Neuronal stem cell (in vitro differentiated cells): ENCODE data around the gene B9D1.
A peak's percentile ranks its signal among the peaks of the same experiment; 100 is the strongest.

Experiments
- DNase-seq: peaks from one replicate; pipeline ENCODE4 v3.0.0-alpha.2; 2013; ENCODE audit warnings: low spot score
- H2AFZ ChIP-seq: one replicate; pipeline ENCODE4 v1.6.1; 2013; ENCODE audit warnings: mild to moderate bottlenecking, low read length, inconsistent platforms
- H2AK5ac ChIP-seq: 2 replicates; pipeline ENCODE4 v1.6.1; 2013; ENCODE audit warnings: low read depth, mild to moderate bottlenecking, inconsistent platforms, low read length, moderate library complexity, mixed read lengths
- H2BK120ac ChIP-seq: 2 replicates; pipeline ENCODE4 v1.6.1; 2013; ENCODE audit warnings: low read depth, mild to moderate bottlenecking, inconsistent platforms, low read length, moderate library complexity, mixed read lengths
- H2BK12ac ChIP-seq: one replicate; pipeline ENCODE4 v1.6.1; 2013; ENCODE audit warnings: low read length, inconsistent platforms
- H2BK15ac ChIP-seq: 2 replicates; pipeline ENCODE4 v1.6.1; 2013; ENCODE audit warnings: mild to moderate bottlenecking, low read length, inconsistent platforms, mixed read lengths
- H2BK5ac ChIP-seq: one replicate; pipeline ENCODE4 v1.6.1; 2013; ENCODE audit warnings: inconsistent platforms, mild to moderate bottlenecking, low read length, moderate library complexity
- H3K14ac ChIP-seq: one replicate; pipeline ENCODE4 v1.6.1; 2013; ENCODE audit warnings: low read length, inconsistent platforms
- H3K18ac ChIP-seq: 2 replicates; pipeline ENCODE4 v1.6.1; 2013; ENCODE audit warnings: low read length, inconsistent platforms
- H3K23ac ChIP-seq: 2 replicates; pipeline ENCODE4 v1.6.1; 2013; ENCODE audit warnings: low read depth, mild to moderate bottlenecking, mixed read lengths, low read length, inconsistent platforms; ENCODE audit not compliant: poor library complexity
- H3K27ac ChIP-seq: replicated peaks from 3 replicates; pipeline ENCODE4 v1.5.1; 2013; ENCODE audit warnings: low read length, inconsistent platforms
- H3K27me3 ChIP-seq, 3 experiments: 2 replicates each; pipeline ENCODE4 v1.6.1; 2013; ENCODE audit warnings: low read length in 3 of 3, mild to moderate bottlenecking in 2 of 3, inconsistent platforms in 1 of 3, low read depth in 1 of 3, mixed read lengths in 1 of 3, moderate library complexity in 1 of 3; ENCODE audit not compliant: control insufficient read depth in 3 of 3, insufficient read depth in 3 of 3
- H3K36me3 ChIP-seq, 2 donors: replicated peaks in 1 of 2; 2 replicates each; pipeline ENCODE4 v1.6.1; 2013; ENCODE audit warnings: low read length in 2 of 2; ENCODE audit not compliant: control insufficient read depth in 2 of 2, insufficient read depth in 2 of 2
- H3K4ac ChIP-seq: 2 replicates; pipeline ENCODE4 v1.6.1; 2013; ENCODE audit warnings: inconsistent platforms, mild to moderate bottlenecking, low read length, moderate library complexity
- H3K4me1 ChIP-seq, 2 donors: 1 replicate in 1 of 2; 2 replicates in 1 of 2; pipeline ENCODE4 v1.6.1; 2013; ENCODE audit warnings: low read length in 2 of 2, low read depth in 1 of 2; ENCODE audit not compliant: control insufficient read depth in 2 of 2, insufficient read depth in 1 of 2
- H3K4me2 ChIP-seq: one replicate; pipeline ENCODE4 v1.6.1; 2013; ENCODE audit warnings: mild to moderate bottlenecking, low read length, inconsistent platforms; ENCODE audit not compliant: insufficient read depth, poor library complexity, severe bottlenecking
- H3K4me3 ChIP-seq, 2 donors: 2 replicates each; pipeline ENCODE4 v1.5.1; 2013; ENCODE audit warnings: low read length in 2 of 2, mild to moderate bottlenecking in 2 of 2, inconsistent platforms in 1 of 2, moderate library complexity in 1 of 2
- H3K79me1 ChIP-seq: one replicate; pipeline ENCODE4 v1.6.1; 2013; ENCODE audit warnings: low read depth, mild to moderate bottlenecking, inconsistent platforms, low read length, moderate library complexity
- H3K9ac ChIP-seq: one replicate; pipeline ENCODE4 v1.6.1; 2013; ENCODE audit warnings: mild to moderate bottlenecking, low read depth, low read length, inconsistent platforms; ENCODE audit not compliant: poor library complexity
- H3K9me3 ChIP-seq, 2 donors: replicated peaks in 1 of 2; 2 replicates each; pipeline versions ENCODE3 to v1.6.1; 2013; ENCODE audit warnings: low read length in 2 of 2, mild to moderate bottlenecking in 2 of 2, inconsistent platforms in 1 of 2, low read depth in 1 of 2, mixed read lengths in 1 of 2, moderate library complexity in 1 of 2; ENCODE audit not compliant: control insufficient read depth in 2 of 2, insufficient read depth in 1 of 2
- H4K8ac ChIP-seq: one replicate; pipeline ENCODE4 v1.6.1; 2013; ENCODE audit warnings: low read depth, mild to moderate bottlenecking, inconsistent platforms, low read length, moderate library complexity
- H4K91ac ChIP-seq: one replicate; pipeline ENCODE4 v1.6.1; 2013; ENCODE audit warnings: low read length, low read depth, mild to moderate bottlenecking, inconsistent platforms; ENCODE audit not compliant: poor library complexity
- WGBS, 2 donors: extraction: QIAGEN DNeasy Blood & Tissue Kit; methylation state at CpG; one replicate each; pipeline ENCODE4 v1.1.7; 2013; ENCODE audit warnings: missing lambda C conversion rate in 2 of 2, mixed read lengths in 1 of 2; ENCODE audit not compliant: insufficient read length in 2 of 2, insufficient replicate concordance in 1 of 2; ENCODE audit errors: extremely low coverage in 2 of 2; 5-methylcytosine and 5-hydroxymethylcytosine counted together

Gene B9D1

DNA sequence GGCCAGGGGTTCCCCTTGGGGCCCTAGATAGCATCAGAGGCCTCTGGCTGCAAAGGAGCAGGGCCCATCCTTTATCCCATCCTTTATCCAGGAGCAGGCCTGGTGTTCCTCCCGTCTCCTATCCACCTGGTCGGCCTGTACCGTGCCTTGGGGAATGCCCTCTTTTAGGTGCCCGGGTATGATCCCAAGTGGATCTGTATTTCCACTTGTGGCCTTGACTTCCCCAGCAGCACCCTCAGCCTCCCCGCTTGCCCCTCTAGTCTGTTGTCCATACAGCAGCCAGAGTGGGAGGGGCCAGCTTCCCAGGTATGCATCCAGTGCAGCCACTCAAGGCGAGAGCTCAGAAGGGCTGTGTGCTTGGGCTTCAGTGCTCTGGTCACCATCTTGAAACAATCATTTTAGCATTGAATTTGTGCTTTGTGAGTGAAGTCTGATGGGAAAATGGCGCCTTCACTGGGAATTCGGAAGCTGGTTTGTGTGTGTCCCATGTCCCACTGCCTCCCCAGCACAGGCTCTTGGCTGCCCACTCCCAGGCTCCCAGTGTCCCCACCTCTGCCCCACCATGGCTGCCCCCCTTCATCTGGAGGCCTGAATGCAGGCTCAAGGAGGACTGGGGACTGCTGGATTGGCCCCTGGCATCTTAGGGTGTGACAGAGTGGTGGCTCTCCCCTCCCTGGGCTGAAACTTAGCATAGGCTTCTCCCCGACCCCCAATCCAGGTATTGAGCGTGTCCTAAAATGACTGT is 45.2 kb upstream of the B9D1 start:
- Histone ChIP-seq H3K36me3 (no peaks in the 10 kb centered on the region), H3K23ac (peak overlapping the region; percentile 53), H2BK15ac (no peak overlapping the region), H3K9me3 (no peaks in the 10 kb centered on the region), H2BK120ac (no peak overlapping the region), H2AFZ (no peak overlapping the region), H2BK12ac (peak overlapping the region; percentile 14), H3K27ac (no peak overlapping the region), H2BK5ac (no peak overlapping the region), H3K27me3 (peaks cover 0 to 22% (median 0%) of the 10 kb centered on the region in 3 experiments), H3K4me3 (no peak overlapping the region), H4K91ac (no peak overlapping the region), H3K18ac (no peak overlapping the region), H3K9ac (no peak overlapping the region), H3K4me1 (peaks cover 0 to 13% of the 10 kb centered on the region in 2 donors), H2AK5ac (peak overlapping the region; percentile 48), H3K4ac (no peak overlapping the region), H3K4me2 (no peak overlapping the region), H4K8ac (no peak overlapping the region), H3K79me1 (no peaks in the 10 kb centered on the region), H3K14ac (no peak overlapping the region)
- no CpG with 5 or more reads among the region's 10 CpGs for WGBS, 2 donors
- DNase-seq: no peak

DNA sequence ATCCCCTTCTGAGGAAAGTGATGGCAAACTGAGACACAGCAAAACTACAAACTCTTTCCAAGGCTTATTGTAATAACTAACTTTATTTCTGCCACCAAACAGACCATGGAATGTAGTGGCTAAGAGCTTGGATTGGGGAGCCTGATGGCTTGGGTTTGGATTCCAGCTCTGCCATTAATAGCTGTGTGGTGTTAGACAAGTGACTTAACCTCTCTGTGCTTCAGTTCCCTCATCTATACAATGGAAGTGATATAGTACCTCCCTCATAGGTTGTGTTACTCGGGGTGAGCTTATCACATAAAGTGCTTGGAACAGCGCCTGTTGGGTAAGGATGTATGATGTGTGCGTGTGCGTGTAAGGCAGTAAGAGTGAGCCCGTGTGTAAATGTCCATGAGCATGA is 42.6 kb upstream of the B9D1 start:
- Histone ChIP-seq H3K9me3 (no peaks in the 10 kb centered on the region), H3K79me1 (no peaks in the 10 kb centered on the region), H2BK5ac (no peak overlapping the region), H2BK15ac (no peak overlapping the region), H3K27me3 (peaks cover 0 to 17% (median 0%) of the 10 kb centered on the region in 3 experiments), H3K4me3 (no peak overlapping the region), H4K8ac (no peak overlapping the region), H3K18ac (no peak overlapping the region), H3K14ac (peak overlapping the region; percentile 2), H3K9ac (no peak overlapping the region), H3K4ac (no peak overlapping the region), H3K27ac (no peak overlapping the region), H2AK5ac (no peak overlapping the region), H2BK12ac (no peak overlapping the region), H4K91ac (no peak overlapping the region), H3K4me2 (no peak overlapping the region), H3K23ac (no peak overlapping the region), H2BK120ac (no peak overlapping the region), H3K4me1 (no peaks in the 10 kb centered on the region), H2AFZ (no peak overlapping the region), H3K36me3 (no peaks in the 10 kb centered on the region)
- DNase-seq: no peak
- WGBS, 2 donors: no CpG with 5 or more reads among the region's 5 CpGs

DNA sequence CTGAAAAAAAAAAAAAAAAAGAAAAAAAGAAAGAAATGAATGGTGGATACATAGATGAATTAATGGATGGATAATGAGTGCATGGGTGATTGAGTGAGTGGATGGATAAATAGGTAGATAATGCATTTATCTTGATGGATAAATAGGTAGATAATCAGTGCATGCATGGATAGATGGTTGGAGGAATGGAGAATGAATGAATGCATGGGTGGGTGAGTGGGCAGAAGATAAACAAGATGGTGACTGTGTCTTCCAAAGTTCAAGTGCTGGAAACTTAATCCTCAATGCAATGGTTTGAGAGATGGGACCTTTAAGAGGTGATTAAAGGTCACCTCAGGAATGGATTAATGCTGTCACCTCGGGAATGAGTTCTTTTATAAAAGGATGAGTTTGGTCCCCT is 41.7 kb upstream of the B9D1 start:
- no peak overlapping the region for H3K18ac ChIP-seq
- no peak overlapping the region for H3K9ac ChIP-seq
- no peak overlapping the region for H3K4me2 ChIP-seq
- H2AK5ac ChIP-seq: no peak overlapping the region
- no peaks in the 10 kb centered on the region for H3K36me3 ChIP-seq
- no peaks in the 10 kb centered on the region for H3K4me1 ChIP-seq
- no CpG with 5 or more reads among the region's 1 CpG for WGBS, 2 donors
- no peak overlapping the region for H3K4me3 ChIP-seq
- no peak overlapping the region for H2BK120ac ChIP-seq
- H3K14ac ChIP-seq: no peak overlapping the region
- DNase-seq: no peak
- no peak overlapping the region for H2BK15ac ChIP-seq
- no peak overlapping the region for H2BK12ac ChIP-seq
- no peak overlapping the region for H2BK5ac ChIP-seq
- H4K8ac ChIP-seq: no peak overlapping the region
- H3K79me1 ChIP-seq: no peaks in the 10 kb centered on the region
- no peak overlapping the region for H4K91ac ChIP-seq
- no peak overlapping the region for H2AFZ ChIP-seq
- H3K27me3 ChIP-seq: peaks cover 0 to 9% (median 0%) of the 10 kb centered on the region in 3 experiments
- H3K27ac ChIP-seq: no peak overlapping the region
- H3K9me3 ChIP-seq: no peaks in the 10 kb centered on the region
- H3K23ac ChIP-seq: no peak overlapping the region
- no peak overlapping the region for H3K4ac ChIP-seq

DNA sequence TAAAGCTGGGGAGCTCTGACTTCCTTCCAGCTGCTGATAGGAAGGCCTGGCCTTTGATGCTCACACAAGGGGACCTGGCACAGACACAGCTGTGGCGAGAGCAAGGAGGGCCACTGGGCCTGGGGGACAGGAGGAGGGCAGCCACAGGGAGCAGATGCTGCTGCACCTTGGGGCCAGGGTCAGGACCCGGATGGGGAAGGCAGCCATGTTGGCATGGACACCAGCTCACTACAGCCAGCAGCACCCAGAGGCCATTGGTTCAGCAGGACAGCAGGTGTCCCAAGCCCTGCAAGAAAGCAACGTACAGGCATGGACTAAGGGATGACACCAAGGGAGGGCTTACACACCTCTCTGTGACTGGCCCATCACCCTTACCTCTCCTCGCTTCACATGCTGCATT is 40.5 kb upstream of the B9D1 start:
- DNase-seq: no peak
- Histone ChIP-seq H3K14ac (no peak overlapping the region), H3K27me3 (peaks cover 0 to 6% (median 0%) of the 10 kb centered on the region in 3 experiments), H2BK15ac (no peak overlapping the region), H2AFZ (no peak overlapping the region), H3K23ac (peak overlapping the region; percentile 83), H3K9ac (no peak overlapping the region), H2BK120ac (no peak overlapping the region), H3K36me3 (no peaks in the 10 kb centered on the region), H2BK5ac (no peak overlapping the region), H3K4me2 (no peak overlapping the region), H3K4ac (no peak overlapping the region), H4K8ac (no peak overlapping the region), H3K9me3 (no peaks in the 10 kb centered on the region), H3K4me1 (peaks cover 0 to under 1% of the 10 kb centered on the region in 2 donors), H2BK12ac (no peak overlapping the region), H3K27ac (no peak overlapping the region), H3K79me1 (no peaks in the 10 kb centered on the region), H4K91ac (no peak overlapping the region), H3K18ac (no peak overlapping the region), H2AK5ac (no peak overlapping the region), H3K4me3 (peak overlapping the region in 1 of 2 donors; percentile 57)
- no CpG with 5 or more reads among the region's 4 CpGs for WGBS, 2 donors
